ENCODE results near the gene TAAR9.

Gene TAAR9

GRCh38 chr6:132505158-132505557, 32.9 kb upstream of the TAAR9 start:
- TF ChIP-seq, protein P1, sequence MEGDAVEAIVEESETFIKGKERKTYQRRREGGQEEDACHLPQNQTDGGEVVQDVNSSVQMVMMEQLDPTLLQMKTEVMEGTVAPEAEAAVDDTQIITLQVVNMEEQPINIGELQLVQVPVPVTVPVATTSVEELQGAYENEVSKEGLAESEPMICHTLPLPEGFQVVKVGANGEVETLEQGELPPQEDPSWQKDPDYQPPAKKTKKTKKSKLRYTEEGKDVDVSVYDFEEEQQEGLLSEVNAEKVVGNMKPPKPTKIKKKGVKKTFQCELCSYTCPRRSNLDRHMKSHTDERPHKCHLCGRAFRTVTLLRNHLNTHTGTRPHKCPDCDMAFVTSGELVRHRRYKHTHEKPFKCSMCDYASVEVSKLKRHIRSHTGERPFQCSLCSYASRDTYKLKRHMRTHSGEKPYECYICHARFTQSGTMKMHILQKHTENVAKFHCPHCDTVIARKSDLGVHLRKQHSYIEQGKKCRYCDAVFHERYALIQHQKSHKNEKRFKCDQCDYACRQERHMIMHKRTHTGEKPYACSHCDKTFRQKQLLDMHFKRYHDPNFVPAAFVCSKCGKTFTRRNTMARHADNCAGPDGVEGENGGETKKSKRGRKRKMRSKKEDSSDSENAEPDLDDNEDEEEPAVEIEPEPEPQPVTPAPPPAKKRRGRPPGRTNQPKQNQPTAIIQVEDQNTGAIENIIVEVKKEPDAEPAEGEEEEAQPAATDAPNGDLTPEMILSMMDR (IDR thresholded peaks at IDR 0.05; ENCODE audit: extremely low read depth, insufficient read depth, missing control alignments), result no peak
- in situ Hi-C loops (cut with MboI; ENCODE audit: low pct_unique_long_range_greater_than_20kb, low sequenced_read_pairs, unreplicated experiment), result no loop called here
- DNase-seq (ENCODE audit: low spot score), result no peak

- TF ChIP-seq, protein P1 (IDR thresholded peaks at IDR 0.05; ENCODE audit: extremely low read depth, insufficient read depth, missing control alignments), result no peak
- in situ Hi-C loops (cut with MboI; ENCODE audit: low pct_unique_long_range_greater_than_20kb, low sequenced_read_pairs, unreplicated experiment), result no loop called here
- DNase-seq (ENCODE audit: low spot score), result no peak
These were observed 31.6 kb upstream of the TAAR9 start for GRCh38 chr6:132506461-132506860.

- no peak for DNase-seq (ENCODE audit: low spot score)
- TF ChIP-seq, protein P1 (IDR thresholded peaks at IDR 0.05; ENCODE audit: extremely low read depth, insufficient read depth, missing control alignments), result no peak
- in situ Hi-C loops (cut with MboI; ENCODE audit: low pct_unique_long_range_greater_than_20kb, low sequenced_read_pairs, unreplicated experiment), result no loop called here
These were observed 30.9 kb upstream of the TAAR9 start for GRCh38 chr6:132506869-132507808.

GRCh38 chr6:132511210-132511830, 26.8 kb upstream of the TAAR9 start:
- in situ Hi-C loops (cut with MboI; ENCODE audit: low pct_unique_long_range_greater_than_20kb, low sequenced_read_pairs, unreplicated experiment), result no loop called here
- DNase-seq (ENCODE audit: low spot score), result no peak
- TF ChIP-seq, protein P1 (IDR thresholded peaks at IDR 0.05; ENCODE audit: extremely low read depth, insufficient read depth, missing control alignments), result no peak

DNA sequence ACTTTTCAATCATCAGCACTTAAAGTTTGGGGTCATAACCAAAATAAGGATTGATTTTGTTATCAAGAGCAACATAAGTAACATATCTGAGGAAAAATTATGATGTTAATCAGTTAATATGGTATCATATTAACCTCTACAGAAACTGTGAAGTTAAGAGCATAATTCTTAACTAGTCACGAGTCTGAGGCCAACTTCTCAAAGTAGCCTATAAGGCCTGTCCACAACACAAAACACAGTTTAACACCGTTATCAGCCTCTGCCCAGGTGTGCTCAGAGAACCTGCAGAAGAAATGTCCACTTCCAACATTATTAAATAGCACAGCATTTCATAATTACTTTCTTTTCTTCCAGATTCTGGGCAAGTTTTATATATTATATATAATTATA, 26.3 kb upstream of the TAAR9 start:
- in situ Hi-C loops (cut with MboI; ENCODE audit: low pct_unique_long_range_greater_than_20kb, low sequenced_read_pairs, unreplicated experiment), result no loop called here
- no peak for DNase-seq (ENCODE audit: low spot score)
- TF ChIP-seq, protein P1 (IDR thresholded peaks at IDR 0.05; ENCODE audit: extremely low read depth, insufficient read depth, missing control alignments), result no peak

GRCh38 chr6:132512342-132512637, 25.8 kb upstream of the TAAR9 start:
- in situ Hi-C loops (cut with MboI; ENCODE audit: low pct_unique_long_range_greater_than_20kb, low sequenced_read_pairs, unreplicated experiment), result no loop called here
- DNase-seq (ENCODE audit: low spot score), result no peak
- TF ChIP-seq, protein P1 (IDR thresholded peaks at IDR 0.05; ENCODE audit: extremely low read depth, insufficient read depth, missing control alignments), result no peak
